GM21423 (cell line): ENCODE measurements around the gene CPNE5.
"Not testable (repeated sequence)": the region's sequence is repeated elsewhere in the genome, so short reads cannot be mapped to it uniquely, and the experiment has no call there.

Experiments used
- ATAC-seq: cut with Tn5 transposase; IDR thresholded peaks from one replicate; pipeline ENCODE4 v1.9.1; 2021; ENCODE audit warnings: mild to moderate bottlenecking, moderate library complexity; ENCODE audit not compliant: unreplicated experiment

Gene CPNE5

GRCh38 chr6:36817847-36818246 is 21.4 kb downstream of the CPNE5 start:
- ATAC-seq: no peak

- no peak for ATAC-seq
These were observed 21.9 kb downstream of the CPNE5 start for GRCh38 chr6:36817176-36817817.

GRCh38 chr6:36815962-36816735 is 23.1 kb downstream of the CPNE5 start:
- ATAC-seq: no peak

GRCh38 chr6:36814249-36814648 is 25.0 kb downstream of the CPNE5 start:
- no peak for ATAC-seq

GRCh38 chr6:36813526-36813925 is 25.7 kb downstream of the CPNE5 start:
- ATAC-seq: no peak

- not testable (repeated sequence) for ATAC-seq
These were observed 26.2 kb downstream of the CPNE5 start for GRCh38 chr6:36813047-36813446.

- ATAC-seq: no peak
These were observed 29.1 kb downstream of the CPNE5 start for GRCh38 chr6:36809941-36810803.

- no peak for ATAC-seq
These were observed 30.1 kb downstream of the CPNE5 start for GRCh38 chr6:36809156-36809555.

- no peak for ATAC-seq
These were observed 30.6 kb downstream of the CPNE5 start for GRCh38 chr6:36808634-36809033.

- no peak for ATAC-seq
These were observed 31.5 kb downstream of the CPNE5 start for GRCh38 chr6:36807750-36808149.

- no peak for ATAC-seq
These were observed 32.1 kb downstream of the CPNE5 start for GRCh38 chr6:36807143-36807542.

- ATAC-seq: no peak
These were observed 33.3 kb downstream of the CPNE5 start for GRCh38 chr6:36805917-36806316.

- no peak for ATAC-seq
These were observed 34.0 kb downstream of the CPNE5 start for GRCh38 chr6:36805096-36805797.

GRCh38 chr6:36804563-36804962 is 34.7 kb downstream of the CPNE5 start:
- no peak for ATAC-seq

GRCh38 chr6:36803908-36804307 is 35.3 kb downstream of the CPNE5 start:
- no peak for ATAC-seq

GRCh38 chr6:36803482-36803881 is 35.8 kb downstream of the CPNE5 start:
- no peak for ATAC-seq

GRCh38 chr6:36800223-36801076 is 38.8 kb downstream of the CPNE5 start:
- no peak for ATAC-seq

GRCh38 chr6:36798852-36799251 is 40.4 kb downstream of the CPNE5 start:
- ATAC-seq: no peak

GRCh38 chr6:36797653-36798052 is 41.6 kb downstream of the CPNE5 start:
- no peak for ATAC-seq

GRCh38 chr6:36797055-36797454 is 42.2 kb downstream of the CPNE5 start:
- ATAC-seq: no peak
